NCI-H82 treated with DMSO at 0.1 percent for 48 hours (cell line): Measurements from ENCODE around the gene MUS81.

Source experiments
- DNase-seq: peaks from one replicate; lab custom pipeline; 2025; ENCODE audit not compliant: unreplicated experiment; lab: John Stamatoyannopoulos, UW

Gene MUS81

GRCh38 chr11:65911682-65912568 lies 51.7 kb downstream of the MUS81 start:
- no peak for DNase-seq

- DNase-seq: no peak
Measured at GRCh38 chr11:65912845-65913244, 52.6 kb downstream of the MUS81 start.

- no peak for DNase-seq
Measured at GRCh38 chr11:65915101-65915820, 55.0 kb downstream of the MUS81 start.

GRCh38 chr11:65915821-65916251 lies 55.6 kb downstream of the MUS81 start:
- no peak for DNase-seq
